SIG-M5 treated with dmso at 0.1 percent for 504 hours (cell line): ENCODE measurements around the gene TAT.
"Not testable (repeated sequence)": the region's sequence is repeated elsewhere in the genome, so short reads cannot be mapped to it uniquely, and the experiment has no call there.

ENCODE experiments used
- DNase-seq: peaks from one replicate; lab custom pipeline; 2025; ENCODE audit not compliant: unreplicated experiment; lab: John Stamatoyannopoulos, UW

Gene TAT

DNA sequence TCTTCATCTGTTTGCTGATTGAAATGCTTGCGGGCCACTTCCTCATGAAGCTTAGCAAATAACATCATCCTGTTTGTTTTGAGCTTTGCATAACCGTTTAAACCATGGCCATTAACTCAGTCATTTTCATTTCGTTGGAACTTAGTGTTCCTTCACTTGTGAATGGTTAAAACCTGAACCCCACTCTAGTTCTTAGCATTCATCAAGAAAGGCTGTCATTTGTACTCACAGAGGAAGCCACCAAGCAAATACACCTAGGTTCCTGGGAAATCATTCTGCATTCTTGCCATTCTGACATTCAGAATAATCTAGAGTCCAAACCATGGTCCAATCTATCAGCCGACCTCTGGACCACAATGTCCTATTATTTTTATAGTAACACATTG is 8.4 kb upstream of the TAT start:
- DNase-seq, result no peak

GRCh38 chr16:71584543-71585317 is 7.8 kb upstream of the TAT start:
- no peak for DNase-seq

- DNase-seq, result not testable (repeated sequence)
Measured at GRCh38 chr16:71582553-71582848, 5.6 kb upstream of the TAT start.

GRCh38 chr16:71574702-71575101 is 2.2 kb downstream of the TAT start:
- no peak for DNase-seq

GRCh38 chr16:71573387-71574094 is 3.4 kb downstream of the TAT start:
- no peak for DNase-seq

DNA sequence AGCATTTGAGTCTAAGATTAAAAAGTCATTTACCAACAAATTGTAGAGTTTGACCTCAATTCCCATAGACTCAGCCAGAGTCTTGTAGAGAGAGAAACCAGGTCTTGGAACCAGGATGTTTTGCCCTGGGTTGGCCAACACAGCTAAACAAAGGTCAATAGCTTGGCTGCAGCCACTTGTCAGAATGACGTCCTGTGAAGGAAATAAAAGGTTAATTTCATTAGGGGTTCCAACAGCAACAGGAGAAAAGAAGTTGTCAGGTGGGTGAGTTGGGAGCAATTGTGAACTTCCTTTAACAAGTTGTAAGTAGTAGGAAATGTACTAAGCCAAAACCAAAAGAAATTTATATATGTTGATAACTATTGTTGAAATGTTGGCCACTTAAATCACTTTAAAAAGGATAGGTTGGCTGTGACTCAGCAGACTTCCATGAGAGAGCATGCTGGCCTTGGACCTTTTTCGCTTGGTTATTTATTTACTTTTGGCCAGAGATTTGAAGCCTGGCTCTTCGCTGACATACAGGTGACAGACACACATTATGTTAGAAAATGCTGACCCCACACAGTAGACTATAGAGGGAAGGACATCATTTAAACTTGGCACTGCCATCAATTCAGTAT is 4.3 kb downstream of the TAT start:
- no peak for DNase-seq

- no peak for DNase-seq
Measured at GRCh38 chr16:71570144-71570543, 6.7 kb downstream of the TAT start.

GRCh38 chr16:71569621-71570020 is 7.3 kb downstream of the TAT start:
- no peak for DNase-seq

DNA sequence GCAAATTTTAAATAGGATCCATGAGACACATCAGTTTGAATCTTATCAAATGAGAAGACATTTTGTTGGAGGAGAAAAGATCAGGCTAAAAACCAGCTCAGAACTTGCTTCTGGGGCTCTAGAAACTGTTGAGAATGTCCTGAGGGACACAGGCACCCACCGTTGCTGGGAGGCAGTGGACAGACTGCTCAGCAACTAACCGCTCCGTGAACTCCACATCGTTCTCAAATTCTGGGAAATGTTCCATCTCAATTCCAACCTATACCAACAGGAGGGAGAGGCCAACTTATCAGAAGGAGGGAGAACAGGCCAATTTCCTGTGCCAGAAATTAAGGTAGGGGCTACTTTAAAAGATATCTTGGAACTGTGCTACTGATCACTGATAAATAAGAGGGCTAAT is 8.3 kb downstream of the TAT start:
- no peak for DNase-seq

DNA sequence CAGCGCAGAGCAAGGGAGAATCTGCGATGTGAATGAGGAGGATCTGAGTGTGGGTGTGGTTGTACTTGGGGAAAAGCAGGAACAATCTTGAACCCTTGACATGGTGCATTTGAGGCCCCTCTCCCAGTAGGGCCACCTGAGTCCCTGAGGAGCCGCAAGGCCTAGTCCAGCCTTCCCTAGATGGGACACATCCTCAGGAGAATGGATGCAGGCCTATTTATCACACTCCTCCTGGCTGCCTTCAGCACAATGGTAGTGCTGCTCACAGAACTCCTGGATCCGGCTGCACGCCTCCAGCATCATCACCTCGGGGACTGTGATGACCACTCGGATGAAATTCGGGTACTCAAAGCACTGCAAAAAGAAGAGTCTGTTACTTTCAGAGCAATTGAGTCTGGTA is 9.0 kb downstream of the TAT start:
- DNase-seq, result no peak

- peak; percentile 16 for DNase-seq
Measured at GRCh38 chr16:71565812-71566700, 10.8 kb downstream of the TAT start.

GRCh38 chr16:71564335-71564967 is 12.4 kb downstream of the TAT start:
- DNase-seq, result peak; percentile 92

DNA sequence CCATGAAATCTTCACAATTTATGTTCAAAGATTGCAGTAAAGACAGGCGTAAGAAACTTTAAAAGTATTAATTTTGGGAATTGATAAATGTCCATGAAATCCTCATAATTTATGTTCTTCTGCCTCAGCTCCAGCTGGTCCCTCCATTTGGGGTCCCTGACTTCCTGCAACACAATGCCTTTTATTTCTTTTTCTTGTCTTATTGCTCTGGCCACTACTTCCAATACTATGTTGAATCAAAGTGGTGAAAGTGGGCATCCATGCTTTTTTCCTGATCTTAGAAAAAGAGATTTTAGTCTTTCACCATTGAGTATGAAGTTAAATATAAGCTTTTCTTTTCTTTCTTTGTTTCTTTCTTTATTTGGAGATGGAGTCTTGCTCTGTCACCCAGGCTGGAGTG is 14.3 kb downstream of the TAT start:
- DNase-seq, result no peak

DNA sequence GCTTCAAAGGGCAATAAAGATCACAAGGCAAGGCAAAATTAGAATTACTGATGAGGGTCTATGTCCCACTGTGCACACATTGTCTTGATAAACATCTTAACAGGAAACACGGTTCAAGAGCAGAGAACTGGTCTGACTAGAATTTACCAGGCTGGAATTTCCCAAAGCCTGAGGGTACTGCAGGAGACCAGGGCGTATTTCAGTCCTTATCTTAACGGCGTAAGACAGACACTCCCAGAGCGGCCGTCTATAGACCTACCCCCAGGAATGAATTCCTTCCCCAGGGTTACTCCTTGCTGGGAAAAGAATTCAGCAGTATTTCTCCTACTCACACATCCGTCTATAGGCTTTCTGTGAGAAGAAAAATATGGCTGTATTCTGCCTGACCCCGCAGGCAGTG is 15.0 kb downstream of the TAT start:
- not testable (repeated sequence) for DNase-seq

- no peak for DNase-seq
Measured at GRCh38 chr16:71559855-71560254, 17.0 kb downstream of the TAT start.

GRCh38 chr16:71557954-71558582 is 18.8 kb downstream of the TAT start:
- no peak for DNase-seq

DNA sequence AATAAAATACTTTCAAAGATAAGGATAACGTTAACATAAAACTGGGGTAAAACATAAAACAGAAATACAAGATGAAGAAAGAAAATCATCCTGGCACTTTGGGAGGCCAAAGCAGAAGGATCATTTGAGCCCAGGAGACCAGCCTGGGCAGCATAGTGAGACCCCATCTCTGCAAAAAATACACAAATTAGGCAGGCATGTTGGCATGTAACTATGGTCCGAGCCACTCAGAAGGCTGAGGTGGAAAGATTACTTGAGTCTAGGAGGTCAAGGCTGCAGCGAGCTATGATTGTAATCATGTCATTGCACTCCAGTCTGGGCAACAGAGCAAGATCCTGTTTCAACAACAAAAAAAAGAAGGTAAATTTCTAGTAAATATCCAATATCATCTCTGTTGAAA is 19.6 kb downstream of the TAT start:
- no peak for DNase-seq

GRCh38 chr16:71555230-71555891 is 21.5 kb downstream of the TAT start:
- DNase-seq, result peak; percentile 24

- peak; percentile 20 for DNase-seq
Measured at GRCh38 chr16:71552698-71553503, 24.0 kb downstream of the TAT start.
